ENCODE measurements around the gene FAM149B1.

DNA sequence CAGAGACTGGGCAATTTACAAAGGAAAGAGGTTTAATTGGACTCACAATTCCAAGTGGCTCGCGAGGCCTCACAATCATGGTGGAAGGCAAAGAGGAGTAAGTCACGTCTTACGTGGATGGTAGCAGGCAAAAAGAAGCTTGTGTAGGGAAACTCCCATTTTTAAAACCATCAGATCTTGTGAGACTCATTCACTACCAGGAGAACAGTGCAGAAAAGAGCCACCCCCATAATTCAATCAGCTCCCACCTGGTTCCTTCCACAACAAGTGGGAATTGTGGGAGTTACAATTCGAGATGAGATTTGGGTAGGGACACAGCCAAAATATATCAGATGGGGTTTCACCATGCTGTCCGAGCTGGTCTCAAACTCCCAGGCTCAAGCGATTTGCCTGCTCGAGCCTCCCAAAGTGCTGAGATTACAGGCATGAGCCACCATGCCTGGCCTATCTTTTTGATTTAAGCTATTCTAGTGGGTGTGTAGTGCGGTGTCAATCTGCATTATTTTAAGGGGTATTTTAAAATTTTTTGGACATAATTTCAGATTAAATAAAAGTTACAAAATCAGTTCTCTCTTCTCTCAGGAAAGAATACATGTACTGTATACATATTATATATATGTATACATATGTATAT, 93.6 kb downstream of the FAM149B1 start:
- TF ChIP-seq, protein P1, sequence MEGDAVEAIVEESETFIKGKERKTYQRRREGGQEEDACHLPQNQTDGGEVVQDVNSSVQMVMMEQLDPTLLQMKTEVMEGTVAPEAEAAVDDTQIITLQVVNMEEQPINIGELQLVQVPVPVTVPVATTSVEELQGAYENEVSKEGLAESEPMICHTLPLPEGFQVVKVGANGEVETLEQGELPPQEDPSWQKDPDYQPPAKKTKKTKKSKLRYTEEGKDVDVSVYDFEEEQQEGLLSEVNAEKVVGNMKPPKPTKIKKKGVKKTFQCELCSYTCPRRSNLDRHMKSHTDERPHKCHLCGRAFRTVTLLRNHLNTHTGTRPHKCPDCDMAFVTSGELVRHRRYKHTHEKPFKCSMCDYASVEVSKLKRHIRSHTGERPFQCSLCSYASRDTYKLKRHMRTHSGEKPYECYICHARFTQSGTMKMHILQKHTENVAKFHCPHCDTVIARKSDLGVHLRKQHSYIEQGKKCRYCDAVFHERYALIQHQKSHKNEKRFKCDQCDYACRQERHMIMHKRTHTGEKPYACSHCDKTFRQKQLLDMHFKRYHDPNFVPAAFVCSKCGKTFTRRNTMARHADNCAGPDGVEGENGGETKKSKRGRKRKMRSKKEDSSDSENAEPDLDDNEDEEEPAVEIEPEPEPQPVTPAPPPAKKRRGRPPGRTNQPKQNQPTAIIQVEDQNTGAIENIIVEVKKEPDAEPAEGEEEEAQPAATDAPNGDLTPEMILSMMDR (conservative IDR thresholded peaks at IDR 0.05; ENCODE audit: low read depth, low read length): no peak
- TF ChIP-seq EZH2 (IDR thresholded peaks at IDR 0.05; ENCODE audit: borderline replicate concordance, low read depth, low read length, poor library complexity, severe bottlenecking): no peak
